WERI-Rb-1 (cell line): ENCODE data around the gene RPS16.

Source experiments
- DNase-seq: peaks from one replicate; pipeline ENCODE4 v3.0.0-alpha.2; 2020
- H3K27ac ChIP-seq: fragments of 250-450 bp; sonication (Bioruptor Pico); 2 replicates; pipeline ENCODE4 v1.5.1; 2020; ENCODE audit warnings: mild to moderate bottlenecking, moderate library complexity
- H3K27me3 ChIP-seq: fragments of 250-450 bp; sonication (Bioruptor Pico); 2 replicates; pipeline ENCODE4 v1.5.1; 2021; ENCODE audit warnings: mild to moderate bottlenecking, low read depth, moderate library complexity; ENCODE audit not compliant: insufficient read depth, severe bottlenecking
- H3K36me3 ChIP-seq: fragments of 250-450 bp; sonication (Bioruptor Pico); 2 replicates; pipeline ENCODE4 v1.5.1; 2020; ENCODE audit warnings: mild to moderate bottlenecking, moderate library complexity
- H3K4me3 ChIP-seq: 2 replicates; pipeline ENCODE4 v1.5.1; 2011; ENCODE audit warnings: low read depth, mild to moderate bottlenecking, control low read depth, low read length
- H3K9me3 ChIP-seq: fragments of 250-450 bp; sonication (Bioruptor Pico); 2 replicates; pipeline ENCODE4 v1.5.1; 2021; ENCODE audit warnings: mild to moderate bottlenecking, moderate library complexity; ENCODE audit not compliant: severe bottlenecking
- CTCF ChIP-seq: IDR thresholded peaks from 2 replicates; pipeline ENCODE4 v1.5.1; 2011; ENCODE audit warnings: low read depth, mild to moderate bottlenecking, control low read depth, inconsistent platforms, low read length

RPS16 gene

GRCh38 chr19:39402346-39403300 is 33.1 kb downstream of the RPS16 start:
- peak overlapping the region; percentile 87 for H3K27ac ChIP-seq
- H3K36me3 ChIP-seq: peaks cover 6% of the 10 kb centered on the region
- TF ChIP-seq CTCF: no peak
- H3K4me3 ChIP-seq: peak overlapping the region; percentile 68
- no peaks in the 10 kb centered on the region for H3K27me3 ChIP-seq
- peak; percentile 81 for DNase-seq
- no peaks in the 10 kb centered on the region for H3K9me3 ChIP-seq

DNA sequence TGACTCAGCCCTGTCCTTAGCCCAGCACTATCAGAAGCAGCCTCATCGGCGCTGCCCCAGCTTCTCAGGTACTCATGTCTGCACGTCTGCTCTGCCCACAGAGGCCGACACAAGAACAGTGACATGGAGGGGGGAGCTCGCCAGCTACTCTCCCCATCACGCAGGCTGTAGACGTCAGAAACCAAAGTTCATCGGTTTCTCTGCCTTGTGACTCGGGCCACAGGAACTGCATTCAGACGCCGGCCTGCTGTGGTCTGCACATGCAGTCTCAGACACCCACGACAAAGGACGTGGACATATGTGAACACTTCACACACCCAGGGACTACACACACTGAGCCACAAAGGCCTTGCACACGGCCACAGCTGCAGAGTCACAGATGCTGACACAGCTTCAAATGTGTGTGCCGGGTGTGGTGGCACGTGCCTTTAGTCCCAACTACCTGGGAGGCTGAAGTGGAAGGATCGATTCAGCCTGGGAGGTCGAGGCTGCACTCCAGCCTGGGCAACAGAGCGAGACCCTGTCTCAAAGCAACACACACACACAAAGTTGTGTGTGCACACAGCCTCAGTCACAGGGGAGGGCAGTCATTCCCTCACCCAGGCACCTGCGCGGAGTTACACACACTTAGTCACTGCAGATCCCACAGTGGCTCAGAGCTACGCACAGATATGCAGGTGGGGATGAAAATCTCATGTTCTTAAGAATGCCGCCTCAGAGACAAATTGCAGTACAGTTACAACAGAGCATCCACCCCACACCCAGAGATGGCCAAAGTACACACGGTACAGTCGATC is 34.0 kb downstream of the RPS16 start:
- DNase-seq: no peak
- H3K9me3 ChIP-seq: no peaks in the 10 kb centered on the region
- H3K36me3 ChIP-seq: peaks cover 6% of the 10 kb centered on the region
- no peak for TF ChIP-seq CTCF
- H3K27ac ChIP-seq: peak overlapping the region; percentile 87
- no peak overlapping the region for H3K4me3 ChIP-seq
- H3K27me3 ChIP-seq: no peaks in the 10 kb centered on the region

DNA sequence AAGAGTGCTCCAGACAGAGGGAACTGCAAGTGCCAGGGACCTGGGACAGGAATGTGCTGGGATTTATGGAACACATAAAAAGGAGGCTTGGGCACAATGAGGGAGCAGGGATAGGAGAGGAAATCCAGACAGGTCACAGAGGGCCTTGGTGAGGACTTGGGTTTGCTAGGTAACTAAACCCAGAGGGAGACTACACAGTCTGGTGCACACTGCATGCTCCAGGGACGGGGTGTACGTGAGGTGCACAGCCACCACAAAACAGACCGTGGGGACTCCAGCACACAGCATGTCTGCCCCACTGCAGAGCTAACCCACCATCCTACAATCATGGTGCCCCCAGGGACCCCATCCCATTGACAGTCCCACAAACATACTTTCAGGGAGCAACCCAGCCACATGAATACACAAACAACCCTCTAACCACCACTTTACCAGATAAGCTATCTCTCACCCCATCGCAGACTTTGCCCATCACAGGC is 34.6 kb downstream of the RPS16 start:
- no peak overlapping the region for H3K27ac ChIP-seq
- TF ChIP-seq CTCF: no peak
- DNase-seq: no peak
- no peak overlapping the region for H3K4me3 ChIP-seq
- H3K27me3 ChIP-seq: no peaks in the 10 kb centered on the region
- peaks cover 6% of the 10 kb centered on the region for H3K36me3 ChIP-seq
- H3K9me3 ChIP-seq: no peaks in the 10 kb centered on the region

DNA sequence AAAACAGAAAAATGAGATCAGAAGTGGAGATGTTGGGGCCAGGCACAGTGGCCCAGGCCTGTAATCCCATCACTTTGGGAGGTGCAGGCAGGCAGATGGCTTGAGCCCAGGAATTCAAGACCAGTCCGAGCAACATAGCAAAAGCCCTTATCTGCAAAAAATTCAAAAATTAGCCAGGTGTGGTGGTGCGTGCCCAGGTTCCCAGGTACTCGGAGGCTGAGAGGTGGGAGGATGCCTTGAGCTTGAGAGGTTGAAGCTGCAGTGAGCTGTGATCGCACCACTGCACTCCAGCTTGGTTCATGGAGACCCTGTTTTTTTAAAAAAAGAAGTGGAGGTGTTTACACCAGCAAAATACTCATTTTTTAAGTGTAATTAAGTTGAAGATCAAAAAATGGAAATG is 35.7 kb downstream of the RPS16 start:
- Histone ChIP-seq H3K36me3 (peaks cover 9% of the 10 kb centered on the region), H3K4me3 (no peak overlapping the region), H3K27ac (no peak overlapping the region), H3K9me3 (no peaks in the 10 kb centered on the region), H3K27me3 (no peaks in the 10 kb centered on the region)
- no peak for DNase-seq
- TF ChIP-seq CTCF: no peak

GRCh38 chr19:39399668-39400050 is 36.1 kb downstream of the RPS16 start:
- Histone ChIP-seq H3K27ac (no peak overlapping the region), H3K27me3 (no peaks in the 10 kb centered on the region), H3K4me3 (no peak overlapping the region), H3K9me3 (no peaks in the 10 kb centered on the region), H3K36me3 (peaks cover 12% of the 10 kb centered on the region)
- no peak for TF ChIP-seq CTCF
- no peak for DNase-seq
